GM23338 (cell line): Measurements from ENCODE around the gene CFAP410. TPM values are rescaled to one million over a fixed set of nuclear protein-coding genes. Genes with fewer than 3 reads are reported as not detected.

Experiments
- ATAC-seq: fragments of 200-7000 bp; cut with Tn5 transposase; 3 replicates; pipeline ENCODE4 v1.9.1; 2020
- DNase-seq: peaks from one replicate; pipeline ENCODE4 v3.0.0-alpha.2; 2015; ENCODE audit warnings: low spot score
- H2AFZ ChIP-seq: fragments of 200-600 bp; sonication (generic); 2 replicates; pipeline ENCODE4 v1.8.0; 2016; ENCODE audit warnings: antibody characterized with exemption, mild to moderate bottlenecking, moderate library complexity
- H3F3A ChIP-seq: fragments of 200-600 bp; sonication (generic); replicated peaks from 2 replicates; pipeline ENCODE4 v1.8.0; 2017; ENCODE audit warnings: antibody characterized with exemption, mixed run types, low read depth
- H3K27ac ChIP-seq: fragments of 200-600 bp; sonication (generic); 2 replicates; pipeline ENCODE4 v1.6.1; 2016; ENCODE audit warnings: low read depth
- H3K27me3 ChIP-seq: fragments of 200-600 bp; sonication (generic); 2 replicates; pipeline ENCODE4 v1.8.0; 2016; ENCODE audit warnings: mild to moderate bottlenecking, mixed run types, moderate library complexity; ENCODE audit not compliant: insufficient read depth
- H3K36me3 ChIP-seq: fragments of 200-600 bp; sonication (generic); 2 replicates; pipeline ENCODE4 v1.8.0; 2016; ENCODE audit warnings: mild to moderate bottlenecking; ENCODE audit not compliant: insufficient read depth
- H3K4me1 ChIP-seq: fragments of 200-600 bp; sonication (generic); 2 replicates; pipeline ENCODE4 v1.8.0; 2016; ENCODE audit warnings: mild to moderate bottlenecking, moderate library complexity; ENCODE audit not compliant: insufficient read depth
- H3K4me2 ChIP-seq: fragments of 200-600 bp; sonication (generic); 2 replicates; pipeline ENCODE4 v1.7.1; 2017; ENCODE audit warnings: mixed run types
- H3K4me3 ChIP-seq: fragments of 200-600 bp; sonication (generic); 2 replicates; pipeline ENCODE4 v1.6.1; 2016; ENCODE audit warnings: mixed run types
- H3K79me2 ChIP-seq: fragments of 200-600 bp; sonication (generic); replicated peaks from 2 replicates; pipeline ENCODE4 v1.8.0; 2017; ENCODE audit warnings: mild to moderate bottlenecking; ENCODE audit not compliant: insufficient read depth
- H3K9me2 ChIP-seq: fragments of 200-600 bp; sonication (generic); 2 replicates; pipeline ENCODE4 v1.8.0; 2017; ENCODE audit not compliant: insufficient read depth
- H4K20me1 ChIP-seq: fragments of 200-600 bp; sonication (generic); replicated peaks from 2 replicates; pipeline ENCODE4 v1.8.0; 2017; ENCODE audit warnings: mild to moderate bottlenecking; ENCODE audit not compliant: insufficient read depth
- H3K27ac Mint-ChIP-seq: 2 replicates; pipeline ENCODE4 v1.8.0; 2020; ENCODE audit warnings: inconsistent platforms, mild to moderate bottlenecking, moderate library complexity, mixed read lengths
- H3K27me3 Mint-ChIP-seq: 3 replicates; pipeline ENCODE4 v1.8.0; 2022; ENCODE audit warnings: low read depth, mild to moderate bottlenecking, moderate library complexity, mixed read lengths, inconsistent platforms; ENCODE audit not compliant: insufficient read depth, poor library complexity
- H3K36me3 Mint-ChIP-seq: 3 replicates; pipeline ENCODE4 v1.8.0; 2021; ENCODE audit warnings: low read depth, mild to moderate bottlenecking, inconsistent platforms, moderate library complexity, mixed read lengths
- H3K4me1 Mint-ChIP-seq: 3 replicates; pipeline ENCODE4 v1.8.0; 2020; ENCODE audit warnings: mild to moderate bottlenecking, inconsistent platforms, mixed read lengths
- H3K4me3 Mint-ChIP-seq: 3 replicates; pipeline ENCODE4 v1.8.0; 2021; ENCODE audit warnings: moderate library complexity, mild to moderate bottlenecking, inconsistent platforms, mixed read lengths
- H3K9me3 Mint-ChIP-seq: 3 replicates; pipeline ENCODE4 v1.8.0; 2020; ENCODE audit warnings: moderate library complexity, mild to moderate bottlenecking, inconsistent platforms, mixed read lengths
- CREB1 ChIP-seq: fragments of 250-450 bp; sonication (Bioruptor Pico); IDR thresholded peaks from 2 replicates; pipeline ENCODE4 v1.5.0; 2020; ENCODE audit warnings: low read depth, mild to moderate bottlenecking, moderate library complexity
- CTCF ChIP-seq, 2 experiments: fragments of 200-600 bp in 1 of 2; sonication (generic) in 1 of 2; conservative IDR thresholded peaks; 2 replicates each; pipeline versions ENCODE4 v1.5.1 to v1.6.1; 2016 to 2017; ENCODE audit warnings: antibody characterized with exemption in 2 of 2, low read depth in 2 of 2, mild to moderate bottlenecking in 2 of 2, moderate library complexity in 1 of 2
- ETS1 ChIP-seq: IDR thresholded peaks from 2 replicates; pipeline ENCODE4 v1.6.1; 2016; ENCODE audit warnings: antibody characterized with exemption
- EZH2 ChIP-seq: fragments of 200-600 bp; sonication (generic); IDR thresholded peaks from one replicate; pipeline ENCODE4 v1.8.0; 2017; ENCODE audit warnings: antibody characterized with exemption, mild to moderate bottlenecking, low read depth; ENCODE audit not compliant: unreplicated experiment
- EZH2phosphoT487 ChIP-seq: fragments of 200-600 bp; sonication (generic); IDR thresholded peaks from one replicate; pipeline ENCODE4 v1.8.1; 2018; ENCODE audit warnings: antibody characterized with exemption; ENCODE audit not compliant: unreplicated experiment
- JUNB ChIP-seq: IDR thresholded peaks from one replicate; pipeline ENCODE4 v1.6.1; 2016; ENCODE audit warnings: antibody characterized with exemption; ENCODE audit not compliant: unreplicated experiment
- NANOG ChIP-seq: IDR thresholded peaks from 2 replicates; pipeline ENCODE4 v1.6.1; 2016; ENCODE audit warnings: antibody characterized with exemption, borderline replicate concordance
- REST ChIP-seq: IDR thresholded peaks from one replicate; pipeline ENCODE4 v1.6.1; 2018; ENCODE audit warnings: antibody characterized with exemption; ENCODE audit not compliant: unreplicated experiment
- ZNF331 ChIP-seq: fragments of 250-450 bp; sonication (Bioruptor Pico); IDR thresholded peaks from 2 replicates; pipeline ENCODE4 v1.5.0; 2020; ENCODE audit warnings: low read depth, mild to moderate bottlenecking, moderate library complexity
- ZNF462 ChIP-seq: fragments of 250-450 bp; sonication (Bioruptor Pico); IDR thresholded peaks from 2 replicates; pipeline ENCODE4 v1.5.0; 2020; ENCODE audit warnings: mild to moderate bottlenecking, moderate library complexity
- polyA plus RNA-seq: library from polyadenylated mRNA; unstranded; fragments of >200 nt; fragmentation: Nextera tagmentation; extraction: Ambion mirVana; gene quantifications from 2 replicates; pipeline ENCODE4 v1.2.1, GENCODE V29; 2016
- total RNA-seq: library from RNA; depleted of rRNA; stranded (reverse); fragments of >200 nt; shearing (Covaris generic); gene quantifications from 2 replicates; pipeline ENCODE4 v1.2.3, GENCODE V29; 2014

Gene CFAP410
- total and polyA plus RNA-seq, 2 experiments from 2014 or later, result 11.0 to 24.0 TPM

GRCh38 chr21:44286086-44286715 is 53.0 kb downstream of the CFAP410 start (continued):
- no peak for TF ChIP-seq ZNF462 (CRISPR knock-in tag)
- TF ChIP-seq ZNF331 (CRISPR knock-in tag), result no peak
- TF ChIP-seq NANOG, result no peak
- TF ChIP-seq JUNB, result no peak
- no peak for TF ChIP-seq ETS1
- no peak for TF ChIP-seq EZH2phosphoT487

- peak within 1 kb of the TSS; percentile 90 for H2AFZ ChIP-seq
- H3K9me3 Mint-ChIP-seq, result no peaks in the 10 kb centered on the region
- no peaks in the 10 kb centered on the region for H3K36me3 Mint-ChIP-seq
- no peak within 1 kb of the TSS for H3K27ac Mint-ChIP-seq
- ATAC-seq (peak; percentile 59), DNase-seq (peak; percentile 59)
- peaks cover 5% of the 10 kb centered on the region for H3K4me1 ChIP-seq
- no peak within 1 kb of the TSS for H3K27ac ChIP-seq
- no peaks in the 10 kb centered on the region for H3K79me2 ChIP-seq
- no peaks in the 10 kb centered on the region for H4K20me1 ChIP-seq
- peak within 1 kb of the TSS; percentile 58; the same call in 2 of the 3 replicates for H3K4me3 Mint-ChIP-seq
- H3K4me1 Mint-ChIP-seq, result peaks cover 16% of the 10 kb centered on the region
- H3K27me3 Mint-ChIP-seq, result peaks cover 11% of the 10 kb centered on the region
- H3K9me2 ChIP-seq, result no peaks in the 10 kb centered on the region
- H3F3A ChIP-seq, result no peaks in the 10 kb centered on the region
- H3K4me3 ChIP-seq, result peak within 1 kb of the TSS; percentile 57
- H3K4me2 ChIP-seq, result peak within 1 kb of the TSS; percentile 80
- H3K27me3 ChIP-seq, result peaks cover 11% of the 10 kb centered on the region; the same call in 1 of the 2 replicates
- no peaks in the 10 kb centered on the region for H3K36me3 ChIP-seq
- TF ChIP-seq REST (no peak), EZH2 (no peak), CREB1 (CRISPR knock-in tag) (no peak), CTCF (conservative IDR thresholded peaks at IDR 0.05; ENCODE audit: low read depth in 2 of 2) (no peak), NANOG (no peak)
Measured at GRCh38 chr21:44285138-44285992, 53.8 kb downstream of the CFAP410 start, which contains the start of gene AIRE. TSS of gene AIRE (plus strand) at chr21:44285876. CDS start at chr21:44286007, 131 bp downstream.
